ENCODE data around the gene NEO1. TPM values are rescaled to one million over a fixed set of nuclear protein-coding genes. Genes with fewer than 3 reads are reported as not detected.
A peak's percentile ranks its signal among the peaks of the same experiment; 100 is the strongest.

Gene NEO1
- total and polyA plus RNA-seq, 2 of the 13 experiments (the other 11 are each of a cell fraction or from before 2014, with no cell fraction given), result 8.4 to 11.0 TPM

- H3K9me3 ChIP-seq (ENCODE audit: low read length), result no peaks in the 10 kb centered on the region
- H3K9ac ChIP-seq (ENCODE audit: insufficient read depth, low read depth, low read length), result no peak overlapping the region
- H3K4me1 ChIP-seq (ENCODE audit: insufficient read depth, low read length), result no peaks in the 10 kb centered on the region
- 53% methylated on average over 10 of the region's 12 CpGs for WGBS (ENCODE audit: low lambda C conversion rate)
- peak; percentile 57 for DNase-seq (ENCODE audit: low spot score)
- FAIRE-seq, result peak; percentile 83
- H3K4me3 ChIP-seq (replicated peaks in 1 of 3; ENCODE audit: insufficient read depth in 1 of 3, low read depth in 2 of 3, low read length in 3 of 3), result no peak overlapping the region
- intact Hi-C loops (cut with micrococcal nuclease; ENCODE audit: unreplicated experiment) (loop anchor here (5.0 kb wide), 1 partner anchor 257 kb away; no protein-coding TSS in a partner anchor), in situ Hi-C loops (cut with HindIII; ENCODE audit: extremely low pct_ligation_motif_present, low pct_unique_long_range_greater_than_20kb) (loop anchor here (10.0 kb wide), 1 partner anchor 399 kb away; no protein-coding TSS in a partner anchor)
- no peak overlapping the region for H3K27ac ChIP-seq (ENCODE audit: extremely low read length, insufficient read depth, low read length)
- POLR2A ChIA-PET, result no interaction called here
- BruUV-seq (replicated peaks), result no TSS peak
- no peaks in the 10 kb centered on the region for H4K20me1 ChIP-seq (ENCODE audit: insufficient read depth, low read length)
- H3K27me3 ChIP-seq (ENCODE audit: control insufficient read depth in 1 of 2, insufficient read depth in 2 of 2, low read length in 2 of 2), result no peaks in the 10 kb centered on the region
- CTCF ChIA-PET (ENCODE audit: low intra/inter-chr PET ratio, low total read pairs), result interaction anchor here (0.6 to 1.7 kb wide), 2 partner anchors 331 to 395 kb away, joined by 3 to 15 read pairs; no protein-coding TSS in a partner anchor
- ATAC-seq, result peak; percentile 92
- H3K4me2 ChIP-seq (ENCODE audit: low read depth, low read length), result no peak overlapping the region
- H2AFZ ChIP-seq (ENCODE audit: low read length), result no peak overlapping the region
- H3K79me2 ChIP-seq (ENCODE audit: insufficient read depth, low read length), result no peaks in the 10 kb centered on the region
- H3K36me3 ChIP-seq (replicated peaks in 1 of 2; ENCODE audit: control insufficient read depth in 1 of 2, insufficient read depth in 2 of 2, low read length in 2 of 2), result 0 out of 5 replicates have a peak, but pooled peaks cover 0 to 3% of the 10 kb centered on the region in 2 experiments
- TF ChIP-seq CC2D1A (CRISPR knock-in tag; IDR thresholded peaks at IDR 0.05) (no peak), ZNF543 (CRISPR knock-in tag; IDR thresholded peaks at IDR 0.05) (no peak), LBX2 (CRISPR knock-in tag; IDR thresholded peaks at IDR 0.05; ENCODE audit: borderline replicate concordance) (no peak), E2F2 (CRISPR knock-in tag; IDR thresholded peaks at IDR 0.05; ENCODE audit: borderline replicate concordance) (no peak), CREB1 (IDR thresholded peaks at IDR 0.05) (no peak), CREB1 (CRISPR knock-in tag; IDR thresholded peaks at IDR 0.05) (no peak), ZNF614 (CRISPR knock-in tag; IDR thresholded peaks at IDR 0.05; ENCODE audit: borderline replicate concordance) (no peak), ZNF546 (CRISPR knock-in tag; conservative IDR thresholded peaks at IDR 0.05) (no peak), NFIB (CRISPR knock-in tag; IDR thresholded peaks at IDR 0.05; ENCODE audit: borderline replicate concordance) (no peak), FOXK2 (IDR thresholded peaks at IDR 0.05) (no peak), ATM (IDR thresholded peaks at IDR 0.05; ENCODE audit: borderline replicate concordance) (no peak), BRCA1 (CRISPR knock-in tag; IDR thresholded peaks at IDR 0.05) (no peak), JUND (CRISPR knock-in tag; IDR thresholded peaks at IDR 0.05) (no peak), RAD21 (CRISPR knock-in tag; IDR thresholded peaks at IDR 0.05) (peak; percentile 62; the same call in 1 of the 2 replicates), SMC3 (IDR thresholded peaks at IDR 0.05; ENCODE audit: low read length) (peak; percentile 76), MIER3 (CRISPR knock-in tag; IDR thresholded peaks at IDR 0.05; ENCODE audit: borderline replicate concordance) (no peak), ZNF713 (CRISPR knock-in tag; IDR thresholded peaks at IDR 0.05) (no peak), XRCC5 (optimal IDR thresholded peaks at IDR 0.05; ENCODE audit: low read length) (peak; percentile 47), SALL1 (CRISPR knock-in tag; IDR thresholded peaks at IDR 0.05) (peak; percentile 24; the same call in 1 of the 2 replicates), ZNF451 (CRISPR knock-in tag; IDR thresholded peaks at IDR 0.05) (no peak), CEBPB (IDR thresholded peaks at IDR 0.05; ENCODE audit: borderline replicate concordance, low read depth, low read length) (no peak), RXRA (CRISPR knock-in tag; IDR thresholded peaks at IDR 0.05) (no peak), CTCF (CRISPR knock-in tag; IDR thresholded peaks at IDR 0.05) (peak; percentile 81), EED (CRISPR knock-in tag; IDR thresholded peaks at IDR 0.05) (no peak)
Measured at GRCh38 chr15:73305331-73306211, 253.3 kb downstream of the NEO1 start.
